SU-DHL-6 (cell line): ENCODE data around the gene UCHL1.

ENCODE experiments used
- H2AFZ ChIP-seq: fragments of 200-600 bp; sonication (generic); 2 replicates; pipeline ENCODE4 v1.6.1; 2014; ENCODE audit warnings: low read depth, mild to moderate bottlenecking, moderate library complexity, mixed read lengths, antibody characterized with exemption, low read length; ENCODE audit not compliant: severe bottlenecking
- H3F3A ChIP-seq: fragments of 200-600 bp; shearing (Covaris generic); 2 replicates; pipeline ENCODE4 v1.6.0; 2016; ENCODE audit warnings: antibody characterized with exemption, mild to moderate bottlenecking; ENCODE audit not compliant: insufficient read depth
- H3K27ac ChIP-seq: fragments of 200-600 bp; sonication (generic); 2 replicates; pipeline ENCODE4 v1.5.1; 2016; ENCODE audit warnings: low read depth, mild to moderate bottlenecking, low read length, moderate library complexity, mixed read lengths
- H3K27me3 ChIP-seq: fragments of 200-600 bp; sonication (generic), shearing (Covaris generic); 2 replicates; pipeline ENCODE4 v1.6.0; 2014; ENCODE audit warnings: mild to moderate bottlenecking, low read length
- H3K36me3 ChIP-seq: fragments of 200-600 bp; sonication (generic); 2 replicates; pipeline ENCODE4 v1.6.1; 2014; ENCODE audit warnings: mild to moderate bottlenecking, low read length, mixed read lengths
- H3K4me2 ChIP-seq: fragments of 300-600, 200-600 bp; shearing (Covaris generic), sonication (generic); 2 replicates; pipeline ENCODE4 v1.6.0; 2014; ENCODE audit warnings: low read length, low read depth, mild to moderate bottlenecking; ENCODE audit not compliant: poor library complexity, severe bottlenecking
- H3K4me3 ChIP-seq: fragments of 200-600 bp; sonication (generic); 2 replicates; pipeline ENCODE4 v1.5.1; 2014; ENCODE audit warnings: antibody characterized with exemption, low read length, mild to moderate bottlenecking, mixed read lengths; ENCODE audit not compliant: insufficient read depth, poor library complexity, severe bottlenecking
- H3K79me2 ChIP-seq: fragments of 200-600 bp; sonication (generic); 2 replicates; pipeline ENCODE4 v1.6.1; 2014; ENCODE audit warnings: mild to moderate bottlenecking, low read length, moderate library complexity; ENCODE audit not compliant: insufficient read depth
- H3K9ac ChIP-seq: fragments of 200-600 bp; sonication (generic); 2 replicates; pipeline ENCODE4 v1.7.0; 2014; ENCODE audit warnings: mild to moderate bottlenecking, low read length
- H3K9me2 ChIP-seq: fragments of 200-600 bp; sonication (generic); replicated peaks from 2 replicates; pipeline ENCODE4 v1.6.1; 2014; ENCODE audit warnings: low read length; ENCODE audit not compliant: insufficient read depth
- H3K9me3 ChIP-seq: fragments of 200-600 bp; sonication (generic); 2 replicates; pipeline ENCODE4 v1.6.1; 2014; ENCODE audit warnings: low read length, mixed read lengths; ENCODE audit not compliant: insufficient read depth
- H4K20me1 ChIP-seq: fragments of 200-600 bp; sonication (generic); 2 replicates; pipeline ENCODE4 v1.6.1; 2014; ENCODE audit warnings: low read depth, mild to moderate bottlenecking, antibody characterized with exemption, low read length, moderate library complexity, mixed read lengths
- CTCF ChIP-seq: fragments of 200-600 bp; sonication (generic); IDR thresholded peaks from one replicate; pipeline ENCODE4 v1.5.1; 2017; ENCODE audit warnings: antibody characterized with exemption, mild to moderate bottlenecking, low read length, moderate library complexity; ENCODE audit not compliant: insufficient read depth, poor library complexity, severe bottlenecking
- EZH2phosphoT487 ChIP-seq: fragments of 200-600 bp; sonication (generic), shearing (Covaris generic); conservative IDR thresholded peaks from 2 replicates; pipeline ENCODE4 v1.6.1; 2018; ENCODE audit warnings: mild to moderate bottlenecking, antibody characterized with exemption, low read length, moderate library complexity, mixed read lengths

The UCHL1 gene

DNA sequence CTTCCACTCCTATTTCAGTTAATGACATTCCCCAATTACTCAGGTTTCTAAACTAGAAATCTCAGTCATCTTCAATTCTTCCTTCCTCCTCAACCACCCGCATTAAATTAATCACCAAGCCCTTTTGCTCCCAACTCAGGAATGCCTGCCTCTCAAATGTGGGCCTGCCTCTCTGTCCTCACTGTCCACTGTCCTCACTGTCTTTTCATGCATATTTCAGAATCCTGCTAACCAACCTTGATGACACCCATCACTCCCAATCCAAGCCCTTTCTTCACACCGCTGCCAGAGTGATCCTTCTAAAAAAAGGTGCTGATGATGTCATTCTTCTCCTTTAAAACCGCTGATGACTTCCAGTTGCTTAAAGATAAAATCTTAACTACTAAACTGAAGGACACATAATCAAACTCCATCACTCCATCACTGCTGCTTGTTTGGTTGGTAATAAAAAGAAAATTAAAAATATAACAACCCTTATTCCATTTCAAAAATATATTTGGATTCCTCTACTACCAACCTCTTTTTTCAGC lies 37.2 kb upstream of the UCHL1 start:
- Histone ChIP-seq H3K79me2 (no peaks in the 10 kb centered on the region), H3F3A (peaks cover 8% of the 10 kb centered on the region; the same call in 1 of the 2 replicates), H3K9me2 (no peaks in the 10 kb centered on the region), H3K36me3 (no peaks in the 10 kb centered on the region), H3K9ac (no peak overlapping the region), H2AFZ (no peak overlapping the region), H3K4me3 (no peak overlapping the region), H3K27ac (no peak overlapping the region), H3K9me3 (no peaks in the 10 kb centered on the region), H3K27me3 (no peaks in the 10 kb centered on the region), H4K20me1 (no peaks in the 10 kb centered on the region), H3K4me2 (no peak overlapping the region)
- TF ChIP-seq CTCF (no peak), EZH2phosphoT487 (no peak)

GRCh38 chr4:41221850-41222645 lies 34.7 kb upstream of the UCHL1 start:
- no peak overlapping the region for H3K27ac ChIP-seq
- no peak overlapping the region for H2AFZ ChIP-seq
- TF ChIP-seq CTCF (no peak), EZH2phosphoT487 (no peak)
- H3K9me3 ChIP-seq: no peaks in the 10 kb centered on the region
- H3F3A ChIP-seq: no peaks in the 10 kb centered on the region
- no peak overlapping the region for H3K4me3 ChIP-seq
- no peaks in the 10 kb centered on the region for H4K20me1 ChIP-seq
- no peaks in the 10 kb centered on the region for H3K79me2 ChIP-seq
- H3K27me3 ChIP-seq: no peaks in the 10 kb centered on the region
- no peak overlapping the region for H3K9ac ChIP-seq
- no peaks in the 10 kb centered on the region for H3K9me2 ChIP-seq
- no peaks in the 10 kb centered on the region for H3K36me3 ChIP-seq
- H3K4me2 ChIP-seq: no peak overlapping the region

- Histone ChIP-seq H4K20me1 (no peaks in the 10 kb centered on the region), H3K4me2 (no peak overlapping the region), H3K9me2 (no peaks in the 10 kb centered on the region), H3K36me3 (no peaks in the 10 kb centered on the region), H3F3A (no peaks in the 10 kb centered on the region), H3K79me2 (no peaks in the 10 kb centered on the region), H3K27ac (no peak overlapping the region), H3K4me3 (no peak overlapping the region), H3K27me3 (no peaks in the 10 kb centered on the region), H3K9ac (no peak overlapping the region), H2AFZ (no peak overlapping the region), H3K9me3 (no peaks in the 10 kb centered on the region)
- no peak for TF ChIP-seq EZH2phosphoT487
- no peak for TF ChIP-seq CTCF
Observed at GRCh38 chr4:41227902-41228301, 28.8 kb upstream of the UCHL1 start.
